ENCODE results near the gene PDE4DIP. TPM values are rescaled to one million over a fixed set of nuclear protein-coding genes. Genes with fewer than 3 reads are reported as not detected.
"Not testable (repeated sequence)": the region's sequence is repeated elsewhere in the genome, so short reads cannot be mapped to it uniquely, and the experiment has no call there.

The PDE4DIP gene
- total RNA-seq (2014; rRNA removed; shearing (Covaris generic)), result 6.7 and 9.1 TPM in 2 replicates

- not testable (repeated sequence) for DNase-seq (ENCODE audit: low spot score)
Observed at GRCh38 chr1:148844220-148844619, at the start of gene PDE4DIP. Gene PDE4DIP (plus strand): TSS chr1:148844428. CDS start chr1:148844775, 347 bp downstream.

GRCh38 chr1:148808268-148808928, 35.8 kb upstream of the PDE4DIP start:
- not testable (repeated sequence) for DNase-seq (ENCODE audit: low spot score)

GRCh38 chr1:148808929-148809283, 35.3 kb upstream of the PDE4DIP start:
- not testable (repeated sequence) for DNase-seq (ENCODE audit: low spot score)

- DNase-seq (ENCODE audit: low spot score), result not testable (repeated sequence)
Observed at GRCh38 chr1:148822180-148822579, 22.0 kb upstream of the PDE4DIP start.

GRCh38 chr1:148823822-148824221, 20.4 kb upstream of the PDE4DIP start:
- not testable (repeated sequence) for DNase-seq (ENCODE audit: low spot score)

GRCh38 chr1:148825029-148825428, 19.2 kb upstream of the PDE4DIP start:
- not testable (repeated sequence) for DNase-seq (ENCODE audit: low spot score)

GRCh38 chr1:148828531-148828930, 15.7 kb upstream of the PDE4DIP start:
- not testable (repeated sequence) for DNase-seq (ENCODE audit: low spot score)

- DNase-seq (ENCODE audit: low spot score), result not testable (repeated sequence)
Observed at GRCh38 chr1:148828962-148829361, 15.3 kb upstream of the PDE4DIP start.

GRCh38 chr1:148829365-148829764, 14.9 kb upstream of the PDE4DIP start:
- not testable (repeated sequence) for DNase-seq (ENCODE audit: low spot score)

GRCh38 chr1:148841262-148841661, 3.0 kb upstream of the PDE4DIP start:
- DNase-seq (ENCODE audit: low spot score), result not testable (repeated sequence)

GRCh38 chr1:148844651-148845050, 423 bp downstream of the PDE4DIP start:
- DNase-seq (ENCODE audit: low spot score), result not testable (repeated sequence)

GRCh38 chr1:148845068-148845467, 840 bp downstream of the PDE4DIP start:
- DNase-seq (ENCODE audit: low spot score), result not testable (repeated sequence)

- not testable (repeated sequence) for DNase-seq (ENCODE audit: low spot score)
Observed at GRCh38 chr1:148850347-148850746, 6.1 kb downstream of the PDE4DIP start.

GRCh38 chr1:148850840-148851239, 6.6 kb downstream of the PDE4DIP start:
- DNase-seq (ENCODE audit: low spot score), result not testable (repeated sequence)

- not testable (repeated sequence) for DNase-seq (ENCODE audit: low spot score)
Observed at GRCh38 chr1:148851684-148852083, 7.5 kb downstream of the PDE4DIP start.

GRCh38 chr1:148853363-148853762, 9.1 kb downstream of the PDE4DIP start:
- DNase-seq (ENCODE audit: low spot score), result not testable (repeated sequence)

- not testable (repeated sequence) for DNase-seq (ENCODE audit: low spot score)
Observed at GRCh38 chr1:148854063-148854462, 9.8 kb downstream of the PDE4DIP start.

- not testable (repeated sequence) for DNase-seq (ENCODE audit: low spot score)
Observed at GRCh38 chr1:148855367-148855766, 11.1 kb downstream of the PDE4DIP start.

- not testable (repeated sequence) for DNase-seq (ENCODE audit: low spot score)
Observed at GRCh38 chr1:148860049-148860448, 15.8 kb downstream of the PDE4DIP start.

- not testable (repeated sequence) for DNase-seq (ENCODE audit: low spot score)
Observed at GRCh38 chr1:148860579-148861259, 16.5 kb downstream of the PDE4DIP start.

- not testable (repeated sequence) for DNase-seq (ENCODE audit: low spot score)
Observed at GRCh38 chr1:148862590-148862989, 18.4 kb downstream of the PDE4DIP start.

- DNase-seq (ENCODE audit: low spot score), result not testable (repeated sequence)
Observed at GRCh38 chr1:148868924-148869633, 24.9 kb downstream of the PDE4DIP start.

All from H4 (cell line).